K562 (cell line): ENCODE results near the gene SPINK8. TPM values are rescaled to one million over a fixed set of nuclear protein-coding genes. Genes with fewer than 3 reads are reported as not detected.
A peak's percentile ranks its signal among the peaks of the same experiment; 100 is the strongest.

Experiments
- ASH1L ChIP-seq: fragments of 450-650 bp; IDR thresholded peaks from 2 replicates; pipeline ENCODE4 v1.6.1; 2018; ENCODE audit warnings: borderline replicate concordance, mild to moderate bottlenecking, low read depth; ENCODE audit not compliant: partially characterized antibody
- CBX1 ChIP-seq: sonication (generic); IDR thresholded peaks from 2 replicates; pipeline ENCODE4 v1.6.1; 2016; ENCODE audit warnings: antibody characterized with exemption, low read depth, mild to moderate bottlenecking
- CBX3 ChIP-seq, 2 experiments: IDR thresholded peaks; 1 replicate in 1 of 2; 2 replicates in 1 of 2; pipeline ENCODE4 v1.6.1; 2012; ENCODE audit warnings: inconsistent platforms in 2 of 2, low read length in 2 of 2, borderline replicate concordance in 1 of 2, control low read depth in 1 of 2
- CBX5 ChIP-seq: IDR thresholded peaks from 2 replicates; pipeline ENCODE4 v1.6.1; 2014; ENCODE audit warnings: low read depth, borderline replicate concordance
- ESRRA ChIP-seq: fragments of 450-650 bp; IDR thresholded peaks from 2 replicates; pipeline ENCODE4 v1.6.1; 2014; ENCODE audit warnings: low read depth, mild to moderate bottlenecking, moderate library complexity, borderline replicate concordance
- FOXO4 ChIP-seq: fragments of 450-650 bp; formaldehyde crosslinking; IDR thresholded peaks from 2 replicates; pipeline ENCODE4 v1.4.0; 2020; ENCODE audit warnings: mild to moderate bottlenecking, moderate library complexity
- HNRNPUL1 ChIP-seq: fragments of 200-400 bp; formaldehyde crosslinking; IDR thresholded peaks from 2 replicates; pipeline ENCODE4 v1.6.1; 2017; ENCODE audit warnings: low read length
- MAX ChIP-seq: sonication (generic); formaldehyde crosslinking; IDR thresholded peaks from 2 replicates; pipeline ENCODE4 v1.9.0; 2022; ENCODE audit warnings: mild to moderate bottlenecking, missing genetic modification reagents
- NRF1 ChIP-seq, 2 experiments: fragments of 450-650 bp; IDR thresholded peaks in 1 of 2; conservative IDR thresholded peaks in 1 of 2; 2 replicates each; pipeline ENCODE4 v1.6.1; 2014; ENCODE audit warnings: mild to moderate bottlenecking in 2 of 2
- PHF8 ChIP-seq: fragments of 200-600 bp; sonication (generic); IDR thresholded peaks from 2 replicates; pipeline ENCODE4 v1.6.1; 2012; ENCODE audit warnings: mixed run types, mild to moderate bottlenecking, inconsistent platforms, low read length, moderate library complexity, borderline replicate concordance
- TAF1 ChIP-seq: IDR thresholded peaks from 2 replicates; pipeline ENCODE4 v1.6.1; 2011; ENCODE audit warnings: mild to moderate bottlenecking, low read length, moderate library complexity; ENCODE audit not compliant: insufficient read depth, control insufficient read depth, severe bottlenecking; ENCODE audit errors: extremely low read depth
- TGIF2 ChIP-seq: sonication (generic); formaldehyde crosslinking; IDR thresholded peaks from 2 replicates; pipeline ENCODE4 v1.8.1; 2022; ENCODE audit warnings: mild to moderate bottlenecking, missing genetic modification reagents, moderate library complexity
- ZNF134 ChIP-seq: fragments of 250-450 bp; sonication (Bioruptor Pico); conservative IDR thresholded peaks from 2 replicates; pipeline ENCODE4 v1.4.0; 2020
- ZNF3 ChIP-seq: fragments of 250-450 bp; sonication (Bioruptor Pico); IDR thresholded peaks from 2 replicates; pipeline ENCODE4 v1.5.0; 2021; ENCODE audit warnings: mild to moderate bottlenecking, moderate library complexity
- ZNF316 ChIP-seq: fragments of 450-650 bp; IDR thresholded peaks from 2 replicates; pipeline ENCODE4 v1.6.1; 2016
- ZNF507 ChIP-seq: conservative IDR thresholded peaks from 2 replicates; pipeline ENCODE4 v1.6.1; 2017; ENCODE audit warnings: missing genetic modification characterization, missing compliant biosample characterization
- polyA plus RNA-seq, 8 experiments: library from polyadenylated mRNA; depleted of rRNA in 4 of 8; stranded (reverse) in 5 of 8; unstranded in 3 of 8; fragments of >200 nt; fragmentation: Nextera tagmentation in 2 of 8; fragmentation: Illumina TruSeq in 1 of 8; extraction: Ambion mirVana in 2 of 8; extraction: Trizol in 1 of 8; gene quantifications; 2 replicates each; pipeline versions ENCODE4 v1.2.1 to v1.2.3, GENCODE V29; 2011 to 2014; ENCODE audit warnings: inconsistent platforms in 1 of 8, missing spikeins in 1 of 8
- total RNA-seq, 7 experiments: library from RNA; depleted of rRNA in 6 of 7; stranded (reverse); fragments of >200 nt in 6 of 7; fragmentation: Illumina TruSeq in 2 of 7; extraction: Trizol in 2 of 7; gene quantifications; 2 replicates each; pipeline versions ENCODE4 v1.2.1 to v1.2.3, GENCODE V29; 2011 to 2021; ENCODE audit warnings: low replicate concordance in 1 of 7
- TF ChIP-seq, protein P1 (sequence below), 2 experiments: fragments of 450-650 bp; IDR thresholded peaks; 2 replicates each; pipeline ENCODE4 v1.6.1; 2016; ENCODE audit warnings: mild to moderate bottlenecking in 2 of 2, borderline replicate concordance in 1 of 2, low read depth in 1 of 2, moderate library complexity in 1 of 2
- TF ChIP-seq, protein P2 (sequence below): sonication (generic); formaldehyde crosslinking; IDR thresholded peaks from 2 replicates; pipeline ENCODE4 v1.8.1; 2023; ENCODE audit warnings: mild to moderate bottlenecking, missing genetic modification reagents

Gene SPINK8
- total and polyA plus RNA-seq, 9 of the 15 experiments (the other 6 are each of a cell fraction or from before 2014, with no cell fraction given) = not detected

DNA sequence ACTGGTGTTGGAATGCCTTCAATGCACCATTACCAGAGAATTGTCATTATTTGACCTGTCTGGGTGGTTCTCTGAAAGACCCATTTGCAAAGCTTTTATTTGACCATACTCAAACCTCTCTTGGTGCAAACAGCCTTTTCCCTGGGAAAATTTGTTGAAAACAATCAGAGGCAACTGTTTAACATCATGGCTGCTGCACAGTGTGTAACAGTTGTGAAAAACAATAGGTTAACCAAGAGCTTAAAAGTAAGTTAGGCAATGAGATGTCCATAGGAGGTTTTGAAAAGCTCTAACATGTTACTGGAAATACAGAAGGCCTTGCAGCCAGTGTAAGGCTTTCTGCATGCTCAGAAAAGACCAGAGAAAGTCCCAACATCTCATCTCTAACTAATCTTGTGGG is 18.9 kb downstream of the SPINK8 start (continued):
- TF ChIP-seq FOXO4 (no peak), ESRRA (no peak), NRF1 (conservative IDR thresholded peaks at IDR 0.05 in 1 of 2, IDR thresholded peaks at IDR 0.05 in 1 of 2) (no peak), HNRNPUL1 (no peak), ZNF134 (CRISPR knock-in tag) (no peak), CBX1 (0 out of 2 replicates have a peak, but pooled peaks have one; percentile 53), ZNF507 (no peak), ZNF3 (CRISPR knock-in tag) (no peak), CBX5 (peak; percentile 80; the same call in 1 of the 2 replicates), CBX3 (IDR thresholded peaks at IDR 0.05; ENCODE audit: borderline replicate concordance in 1 of 2, low read length in 2 of 2) (peak in 1 of 2 experiments; percentile 92; a peak in 2 of 3 replicates), ASH1L (no peak), TAF1 (no peak), PHF8 (no peak), ZNF316 (no peak), MAX (no peak), TGIF2 (no peak)
- TF ChIP-seq, protein P1, sequence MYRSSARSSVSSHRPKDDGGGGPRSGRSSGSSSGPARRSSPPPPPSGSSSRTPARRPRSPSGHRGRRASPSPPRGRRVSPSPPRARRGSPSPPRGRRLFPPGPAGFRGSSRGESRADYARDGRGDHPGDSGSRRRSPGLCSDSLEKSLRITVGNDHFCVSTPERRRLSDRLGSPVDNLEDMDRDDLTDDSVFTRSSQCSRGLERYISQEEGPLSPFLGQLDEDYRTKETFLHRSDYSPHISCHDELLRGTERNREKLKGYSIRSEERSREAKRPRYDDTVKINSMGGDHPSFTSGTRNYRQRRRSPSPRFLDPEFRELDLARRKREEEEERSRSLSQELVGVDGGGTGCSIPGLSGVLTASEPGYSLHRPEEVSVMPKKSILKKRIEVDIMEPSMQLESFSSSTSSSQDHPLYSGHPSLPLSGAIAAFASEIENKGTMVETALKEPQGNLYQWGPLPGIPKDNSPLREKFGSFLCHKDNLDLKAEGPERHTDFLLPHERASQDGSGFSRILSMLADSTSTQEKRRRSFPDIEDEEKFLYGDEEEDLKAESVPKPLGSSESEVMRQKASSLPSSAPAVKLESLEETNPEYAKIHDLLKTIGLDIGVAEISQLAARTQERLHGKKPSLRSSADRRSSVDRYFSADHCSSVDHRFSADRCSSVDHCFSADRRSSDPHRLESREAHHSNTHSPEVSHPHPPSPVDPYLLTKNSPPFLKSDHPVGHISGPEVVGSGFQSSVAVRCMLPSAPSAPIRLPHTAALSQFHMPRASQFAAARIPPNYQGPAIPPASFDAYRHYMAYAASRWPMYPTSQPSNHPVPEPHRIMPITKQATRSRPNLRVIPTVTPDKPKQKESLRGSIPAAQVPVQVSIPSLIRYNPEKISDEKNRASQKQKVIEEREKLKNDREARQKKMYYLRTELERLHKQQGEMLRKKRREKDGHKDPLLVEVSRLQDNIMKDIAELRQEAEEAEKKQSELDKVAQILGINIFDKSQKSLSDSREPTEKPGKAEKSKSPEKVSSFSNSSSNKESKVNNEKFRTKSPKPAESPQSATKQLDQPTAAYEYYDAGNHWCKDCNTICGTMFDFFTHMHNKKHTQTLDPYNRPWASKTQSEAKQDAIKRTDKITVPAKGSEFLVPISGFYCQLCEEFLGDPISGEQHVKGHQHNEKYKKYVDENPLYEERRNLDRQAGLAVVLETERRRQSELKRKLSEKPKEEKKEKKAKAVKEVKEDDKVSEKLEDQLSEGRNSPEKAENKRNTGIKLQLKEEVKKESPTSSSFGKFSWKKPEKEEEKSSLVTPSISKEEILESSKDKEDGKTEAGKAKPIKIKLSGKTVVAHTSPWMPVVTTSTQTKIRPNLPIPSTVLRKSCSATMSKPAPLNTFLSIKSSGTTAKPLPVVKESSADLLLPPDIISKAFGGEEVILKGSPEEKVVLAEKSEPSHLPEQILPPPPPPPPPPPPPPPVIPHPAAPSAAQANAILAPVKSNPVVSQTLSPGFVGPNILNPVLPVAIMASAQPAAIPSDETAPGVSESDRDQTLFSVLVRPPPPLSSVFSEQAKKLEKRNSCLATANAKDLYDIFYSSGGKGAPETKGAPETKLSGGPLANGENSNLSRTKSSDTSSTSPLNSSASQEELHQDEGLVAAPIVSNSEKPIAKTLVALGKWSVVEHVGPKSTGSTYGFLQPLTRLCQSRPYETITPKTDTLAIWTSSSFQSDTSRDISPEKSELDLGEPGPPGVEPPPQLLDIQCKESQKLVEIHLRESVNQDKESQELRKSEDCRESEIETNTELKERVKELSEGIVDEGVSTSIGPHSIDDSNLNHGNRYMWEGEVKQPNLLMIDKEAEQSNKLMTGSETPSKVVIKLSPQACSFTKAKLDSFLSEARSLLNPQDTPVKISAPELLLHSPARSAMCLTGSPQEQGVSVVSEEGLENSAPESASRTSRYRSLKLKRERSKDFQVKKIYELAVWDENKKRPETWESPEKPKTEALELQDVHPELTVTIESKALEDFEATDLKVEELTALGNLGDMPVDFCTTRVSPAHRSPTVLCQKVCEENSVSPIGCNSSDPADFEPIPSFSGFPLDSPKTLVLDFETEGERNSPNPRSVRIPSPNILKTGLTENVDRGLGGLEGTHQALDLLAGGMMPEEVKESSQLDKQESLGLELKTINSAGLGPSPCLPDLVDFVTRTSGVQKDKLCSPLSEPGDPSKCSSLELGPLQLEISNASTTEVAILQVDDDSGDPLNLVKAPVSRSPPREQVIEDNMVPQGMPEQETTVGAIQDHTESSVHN (IDR thresholded peaks at IDR 0.05; ENCODE audit: borderline replicate concordance in 1 of 2, low read depth in 1 of 2) = no peak
- TF ChIP-seq, protein P2, sequence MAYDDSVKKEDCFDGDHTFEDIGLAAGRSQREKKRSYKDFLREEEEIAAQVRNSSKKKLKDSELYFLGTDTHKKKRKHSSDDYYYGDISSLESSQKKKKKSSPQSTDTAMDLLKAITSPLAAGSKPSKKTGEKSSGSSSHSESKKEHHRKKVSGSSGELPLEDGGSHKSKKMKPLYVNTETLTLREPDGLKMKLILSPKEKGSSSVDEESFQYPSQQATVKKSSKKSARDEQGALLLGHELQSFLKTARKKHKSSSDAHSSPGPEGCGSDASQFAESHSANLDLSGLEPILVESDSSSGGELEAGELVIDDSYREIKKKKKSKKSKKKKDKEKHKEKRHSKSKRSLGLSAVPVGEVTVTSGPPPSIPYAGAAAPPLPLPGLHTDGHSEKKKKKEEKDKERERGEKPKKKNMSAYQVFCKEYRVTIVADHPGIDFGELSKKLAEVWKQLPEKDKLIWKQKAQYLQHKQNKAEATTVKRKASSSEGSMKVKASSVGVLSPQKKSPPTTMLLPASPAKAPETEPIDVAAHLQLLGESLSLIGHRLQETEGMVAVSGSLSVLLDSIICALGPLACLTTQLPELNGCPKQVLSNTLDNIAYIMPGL (CRISPR knock-in tag) = no peak
